Measurements from ENCODE around the gene EFNA5. TPM values are rescaled to one million over a fixed set of nuclear protein-coding genes. Genes with fewer than 3 reads are reported as not detected.

EFNA5 gene
- total and polyA plus RNA-seq, 2 of the 13 experiments (the other 11 are each of a cell fraction or from before 2014, with no cell fraction given) = not detected

GRCh38 chr5:107499776-107500175 lies 171.0 kb downstream of the EFNA5 start (continued):
- TF ChIP-seq ZBTB4 (CRISPR knock-in tag; IDR thresholded peaks at IDR 0.05; ENCODE audit: borderline replicate concordance) (no peak), ZMYM2 (CRISPR knock-in tag; IDR thresholded peaks at IDR 0.05) (no peak), MTF2 (CRISPR knock-in tag; IDR thresholded peaks at IDR 0.05; ENCODE audit: borderline replicate concordance) (no peak), RAD51 (IDR thresholded peaks at IDR 0.05; ENCODE audit: borderline replicate concordance) (no peak), TEF (CRISPR knock-in tag; IDR thresholded peaks at IDR 0.05) (no peak), FOXK2 (IDR thresholded peaks at IDR 0.05) (no peak)
- TF ChIP-seq, protein P1, sequence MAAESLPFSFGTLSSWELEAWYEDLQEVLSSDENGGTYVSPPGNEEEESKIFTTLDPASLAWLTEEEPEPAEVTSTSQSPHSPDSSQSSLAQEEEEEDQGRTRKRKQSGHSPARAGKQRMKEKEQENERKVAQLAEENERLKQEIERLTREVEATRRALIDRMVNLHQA (CRISPR knock-in tag; IDR thresholded peaks at IDR 0.05) = no peak
- TF ChIP-seq, protein P2, sequence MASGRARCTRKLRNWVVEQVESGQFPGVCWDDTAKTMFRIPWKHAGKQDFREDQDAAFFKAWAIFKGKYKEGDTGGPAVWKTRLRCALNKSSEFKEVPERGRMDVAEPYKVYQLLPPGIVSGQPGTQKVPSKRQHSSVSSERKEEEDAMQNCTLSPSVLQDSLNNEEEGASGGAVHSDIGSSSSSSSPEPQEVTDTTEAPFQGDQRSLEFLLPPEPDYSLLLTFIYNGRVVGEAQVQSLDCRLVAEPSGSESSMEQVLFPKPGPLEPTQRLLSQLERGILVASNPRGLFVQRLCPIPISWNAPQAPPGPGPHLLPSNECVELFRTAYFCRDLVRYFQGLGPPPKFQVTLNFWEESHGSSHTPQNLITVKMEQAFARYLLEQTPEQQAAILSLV (CRISPR knock-in tag; IDR thresholded peaks at IDR 0.05; ENCODE audit: borderline replicate concordance) = no peak

DNA sequence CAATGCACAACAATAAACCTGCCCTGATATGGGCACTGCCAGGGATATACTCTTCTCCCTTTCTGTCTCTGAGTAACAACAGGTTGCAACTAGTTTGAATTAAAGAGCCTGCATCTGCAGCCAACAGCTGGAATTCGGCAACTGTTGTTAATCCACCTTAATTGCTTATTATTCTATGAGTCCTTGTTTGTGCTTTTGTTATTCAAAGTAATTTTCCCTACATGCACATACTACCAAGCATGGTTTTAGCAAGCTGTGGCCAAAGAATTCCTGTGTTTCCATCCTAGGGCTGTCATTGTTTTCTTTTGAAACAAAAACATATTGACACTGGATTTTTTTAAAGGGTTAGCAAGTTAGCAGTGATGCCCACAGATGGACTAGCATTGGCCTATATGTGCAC lies 171.5 kb downstream of the EFNA5 start:
- ATAC-seq = no peak
- POLR2A ChIA-PET = no interaction called here
- BruUV-seq (replicated peaks) = no TSS peak
- no peak overlapping the region for H3K4me3 ChIP-seq (replicated peaks in 1 of 3; ENCODE audit: insufficient read depth in 1 of 3, low read depth in 2 of 3, low read length in 3 of 3)
- no peaks in the 10 kb centered on the region for H3K36me3 ChIP-seq (replicated peaks in 1 of 2; ENCODE audit: control insufficient read depth in 1 of 2, insufficient read depth in 2 of 2, low read length in 2 of 2)
- no peaks in the 10 kb centered on the region for H3K4me1 ChIP-seq (ENCODE audit: insufficient read depth, low read length)
- H4K20me1 ChIP-seq (ENCODE audit: insufficient read depth, low read length) = no peaks in the 10 kb centered on the region
- no peak for FAIRE-seq
- intact Hi-C loops (cut with micrococcal nuclease; ENCODE audit: unreplicated experiment) = no loop called here
- 0 out of 5 replicates have a peak, but pooled peaks cover 0 to 2% of the 10 kb centered on the region in 2 experiments for H3K27me3 ChIP-seq (ENCODE audit: control insufficient read depth in 1 of 2, insufficient read depth in 2 of 2, low read length in 2 of 2)
- no peak overlapping the region for H3K4me2 ChIP-seq (ENCODE audit: low read depth, low read length)
- 15% methylated on average over 1 of the region's 1 CpG for WGBS (ENCODE audit: low lambda C conversion rate)
- H3K27ac ChIP-seq (ENCODE audit: extremely low read length, insufficient read depth, low read length) = no peak overlapping the region
- CTCF ChIA-PET (ENCODE audit: low intra/inter-chr PET ratio, low total read pairs) = no interaction called here
- DNase-seq (ENCODE audit: low spot score) = no peak
- no peak overlapping the region for H2AFZ ChIP-seq (ENCODE audit: low read length)
- in situ Hi-C loops (cut with HindIII; ENCODE audit: extremely low pct_ligation_motif_present, low pct_unique_long_range_greater_than_20kb) = no loop called here
- no peaks in the 10 kb centered on the region for H3K9me3 ChIP-seq (ENCODE audit: low read length)
- H3K79me2 ChIP-seq (ENCODE audit: insufficient read depth, low read length) = no peaks in the 10 kb centered on the region
- H3K9ac ChIP-seq (ENCODE audit: insufficient read depth, low read depth, low read length) = no peak overlapping the region
- TF ChIP-seq, protein P3, sequence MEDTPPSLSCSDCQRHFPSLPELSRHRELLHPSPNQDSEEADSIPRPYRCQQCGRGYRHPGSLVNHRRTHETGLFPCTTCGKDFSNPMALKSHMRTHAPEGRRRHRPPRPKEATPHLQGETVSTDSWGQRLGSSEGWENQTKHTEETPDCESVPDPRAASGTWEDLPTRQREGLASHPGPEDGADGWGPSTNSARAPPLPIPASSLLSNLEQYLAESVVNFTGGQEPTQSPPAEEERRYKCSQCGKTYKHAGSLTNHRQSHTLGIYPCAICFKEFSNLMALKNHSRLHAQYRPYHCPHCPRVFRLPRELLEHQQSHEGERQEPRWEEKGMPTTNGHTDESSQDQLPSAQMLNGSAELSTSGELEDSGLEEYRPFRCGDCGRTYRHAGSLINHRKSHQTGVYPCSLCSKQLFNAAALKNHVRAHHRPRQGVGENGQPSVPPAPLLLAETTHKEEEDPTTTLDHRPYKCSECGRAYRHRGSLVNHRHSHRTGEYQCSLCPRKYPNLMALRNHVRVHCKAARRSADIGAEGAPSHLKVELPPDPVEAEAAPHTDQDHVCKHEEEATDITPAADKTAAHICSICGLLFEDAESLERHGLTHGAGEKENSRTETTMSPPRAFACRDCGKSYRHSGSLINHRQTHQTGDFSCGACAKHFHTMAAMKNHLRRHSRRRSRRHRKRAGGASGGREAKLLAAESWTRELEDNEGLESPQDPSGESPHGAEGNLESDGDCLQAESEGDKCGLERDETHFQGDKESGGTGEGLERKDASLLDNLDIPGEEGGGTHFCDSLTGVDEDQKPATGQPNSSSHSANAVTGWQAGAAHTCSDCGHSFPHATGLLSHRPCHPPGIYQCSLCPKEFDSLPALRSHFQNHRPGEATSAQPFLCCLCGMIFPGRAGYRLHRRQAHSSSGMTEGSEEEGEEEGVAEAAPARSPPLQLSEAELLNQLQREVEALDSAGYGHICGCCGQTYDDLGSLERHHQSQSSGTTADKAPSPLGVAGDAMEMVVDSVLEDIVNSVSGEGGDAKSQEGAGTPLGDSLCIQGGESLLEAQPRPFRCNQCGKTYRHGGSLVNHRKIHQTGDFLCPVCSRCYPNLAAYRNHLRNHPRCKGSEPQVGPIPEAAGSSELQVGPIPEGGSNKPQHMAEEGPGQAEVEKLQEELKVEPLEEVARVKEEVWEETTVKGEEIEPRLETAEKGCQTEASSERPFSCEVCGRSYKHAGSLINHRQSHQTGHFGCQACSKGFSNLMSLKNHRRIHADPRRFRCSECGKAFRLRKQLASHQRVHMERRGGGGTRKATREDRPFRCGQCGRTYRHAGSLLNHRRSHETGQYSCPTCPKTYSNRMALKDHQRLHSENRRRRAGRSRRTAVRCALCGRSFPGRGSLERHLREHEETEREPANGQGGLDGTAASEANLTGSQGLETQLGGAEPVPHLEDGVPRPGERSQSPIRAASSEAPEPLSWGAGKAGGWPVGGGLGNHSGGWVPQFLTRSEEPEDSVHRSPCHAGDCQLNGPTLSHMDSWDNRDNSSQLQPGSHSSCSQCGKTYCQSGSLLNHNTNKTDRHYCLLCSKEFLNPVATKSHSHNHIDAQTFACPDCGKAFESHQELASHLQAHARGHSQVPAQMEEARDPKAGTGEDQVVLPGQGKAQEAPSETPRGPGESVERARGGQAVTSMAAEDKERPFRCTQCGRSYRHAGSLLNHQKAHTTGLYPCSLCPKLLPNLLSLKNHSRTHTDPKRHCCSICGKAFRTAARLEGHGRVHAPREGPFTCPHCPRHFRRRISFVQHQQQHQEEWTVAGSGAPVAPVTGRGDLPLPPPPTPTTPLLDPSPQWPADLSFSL (CRISPR knock-in tag; IDR thresholded peaks at IDR 0.05) = no peak
- TF ChIP-seq POLR2AphosphoS5 (IDR thresholded peaks at IDR 0.05; ENCODE audit: low read depth, low read length) (no peak), SMAD1 (CRISPR knock-in tag; IDR thresholded peaks at IDR 0.05; ENCODE audit: borderline replicate concordance, low read depth) (no peak), ZC3H4 (CRISPR knock-in tag; IDR thresholded peaks at IDR 0.05; ENCODE audit: borderline replicate concordance) (no peak)

All from HepG2 (cell line).